Amniotic stem cell (primary cell): ENCODE data around the gene OAS2.

Experiments used
- DNase-seq: peaks from one replicate; lab custom pipeline; 2025; lab: John Stamatoyannopoulos, UW

OAS2 gene

GRCh38 chr12:113019025-113019424 is 40.7 kb downstream of the OAS2 start:
- no peak for DNase-seq

GRCh38 chr12:113021500-113021899 is 43.2 kb downstream of the OAS2 start:
- DNase-seq: no peak

GRCh38 chr12:113022563-113023297 is 44.4 kb downstream of the OAS2 start:
- DNase-seq: no peak

- DNase-seq: no peak
These were observed 49.4 kb downstream of the OAS2 start for GRCh38 chr12:113027726-113028125.

GRCh38 chr12:113030875-113031525 is 52.7 kb downstream of the OAS2 start:
- DNase-seq: peak; percentile 21

- no peak for DNase-seq
These were observed 61.7 kb downstream of the OAS2 start for GRCh38 chr12:113039911-113040445.

- no peak for DNase-seq
These were observed 62.4 kb downstream of the OAS2 start for GRCh38 chr12:113040722-113041171.

- DNase-seq: no peak
These were observed 63.2 kb downstream of the OAS2 start for GRCh38 chr12:113041560-113041959.

- DNase-seq: no peak
These were observed 64.9 kb downstream of the OAS2 start for GRCh38 chr12:113043240-113043639.

- no peak for DNase-seq
These were observed 66.2 kb downstream of the OAS2 start for GRCh38 chr12:113044516-113044915.

- peak; percentile 63 for DNase-seq
These were observed 70.4 kb downstream of the OAS2 start for GRCh38 chr12:113048716-113049127.

- DNase-seq: no peak
These were observed 71.8 kb downstream of the OAS2 start for GRCh38 chr12:113049976-113050742.

- no peak for DNase-seq
These were observed 72.5 kb downstream of the OAS2 start for GRCh38 chr12:113050795-113051194.

- no peak for DNase-seq
These were observed 73.4 kb downstream of the OAS2 start for GRCh38 chr12:113051759-113052158.

GRCh38 chr12:113052326-113052725 is 74.0 kb downstream of the OAS2 start:
- no peak for DNase-seq

- no peak for DNase-seq
These were observed 76.7 kb downstream of the OAS2 start for GRCh38 chr12:113054948-113055486.

- no peak for DNase-seq
These were observed 77.5 kb downstream of the OAS2 start for GRCh38 chr12:113055594-113056380.

GRCh38 chr12:113056381-113056630 is 78.0 kb downstream of the OAS2 start:
- no peak for DNase-seq

GRCh38 chr12:113056631-113057488 is 78.5 kb downstream of the OAS2 start, which contains the start of gene DTX1:
TSS of gene DTX1 (plus strand) at chr12:113056730. CDS start at chr12:113058193, 1,463 bp downstream.
- no peak for DNase-seq
